Neural cell (in vitro differentiated cells): ENCODE data around the gene FILIP1. TPM values are rescaled to one million over a fixed set of nuclear protein-coding genes. Genes with fewer than 3 reads are reported as not detected.

Experiments
- H2AFZ ChIP-seq: fragments of 200-600, 300-800 bp; sonication (generic), shearing (Covaris generic); 2 replicates; pipeline ENCODE4 v1.6.0; 2014; ENCODE audit warnings: low read depth, mild to moderate bottlenecking, antibody characterized with exemption, low read length, moderate library complexity
- H3F3A ChIP-seq: fragments of 200-600 bp; shearing (Covaris generic); 2 replicates; pipeline ENCODE4 v1.6.1; 2016; ENCODE audit warnings: mild to moderate bottlenecking, moderate library complexity, mixed read lengths, antibody characterized with exemption, low read length; ENCODE audit not compliant: insufficient read depth, poor library complexity, severe bottlenecking
- H3K27ac ChIP-seq: fragments of 200-600, 300-800 bp; sonication (generic), shearing (Covaris generic); 2 replicates; pipeline ENCODE4 v1.5.1; 2014; ENCODE audit warnings: mild to moderate bottlenecking, low read length, moderate library complexity
- H3K27me3 ChIP-seq: fragments of 300-800, 200-600 bp; sonication (generic), shearing (Covaris generic); 2 replicates; pipeline ENCODE4 v1.6.0; 2014; ENCODE audit warnings: mild to moderate bottlenecking, low read depth, low read length, moderate library complexity; ENCODE audit not compliant: insufficient read depth
- H3K36me3 ChIP-seq: fragments of 300-800, 200-600 bp; sonication (generic), shearing (Covaris generic); 2 replicates; pipeline ENCODE4 v1.5.1; 2014; ENCODE audit warnings: mild to moderate bottlenecking, antibody characterized with exemption, low read length, moderate library complexity; ENCODE audit not compliant: insufficient read depth
- H3K4me2 ChIP-seq: fragments of 300-800, 200-600 bp; sonication (generic), shearing (Covaris generic); 2 replicates; pipeline ENCODE4 v1.6.0; 2014; ENCODE audit warnings: mild to moderate bottlenecking, low read length
- H3K4me3 ChIP-seq: fragments of 300-800, 200-600 bp; sonication (generic), shearing (Covaris generic); 2 replicates; pipeline ENCODE4 v1.5.1; 2014; ENCODE audit warnings: mild to moderate bottlenecking, low read length, moderate library complexity
- H3K79me2 ChIP-seq: fragments of 200-600 bp; shearing (Covaris generic); replicated peaks from 2 replicates; pipeline ENCODE4 v1.6.0; 2014; ENCODE audit warnings: mild to moderate bottlenecking, low read length, moderate library complexity; ENCODE audit not compliant: insufficient read depth
- H3K9ac ChIP-seq: fragments of 300-800, 200-600 bp; sonication (generic), shearing (Covaris generic); 2 replicates; pipeline ENCODE4 v1.6.1; 2016; ENCODE audit warnings: mild to moderate bottlenecking, low read length, mixed read lengths
- H3K9me2 ChIP-seq: fragments of 200-600 bp; shearing (Covaris generic); 2 replicates; pipeline ENCODE4 v1.6.1; 2016; ENCODE audit warnings: mild to moderate bottlenecking, low read length, mixed read lengths; ENCODE audit not compliant: insufficient read depth
- H3K9me3 ChIP-seq: fragments of 200-600, 300-800 bp; sonication (generic), shearing (Covaris generic); 2 replicates; pipeline ENCODE4 v1.6.1; 2016; ENCODE audit warnings: mild to moderate bottlenecking, mixed run types, low read length, moderate library complexity, mixed read lengths
- H4K20me1 ChIP-seq: fragments of 200-600 bp; shearing (Covaris generic); 2 replicates; pipeline ENCODE4 v1.6.1; 2016; ENCODE audit warnings: mild to moderate bottlenecking, mixed run types; ENCODE audit not compliant: insufficient read depth
- CTCF ChIP-seq: fragments of 450-650 bp; IDR thresholded peaks from 2 replicates; pipeline ENCODE4 v1.5.1; 2014; ENCODE audit warnings: antibody characterized with exemption, mild to moderate bottlenecking, moderate library complexity; ENCODE audit not compliant: poor library complexity, severe bottlenecking
- EP300 ChIP-seq: fragments of 450-650 bp; conservative IDR thresholded peaks from 2 replicates; pipeline ENCODE4 v1.6.1; 2014; ENCODE audit warnings: antibody characterized with exemption, mild to moderate bottlenecking, moderate library complexity; ENCODE audit not compliant: poor library complexity, severe bottlenecking
- EZH2 ChIP-seq: fragments of 200-600, 300-800 bp; shearing (Covaris generic), sonication (generic); IDR thresholded peaks from 2 replicates; pipeline ENCODE4 v1.6.1; 2014; ENCODE audit warnings: antibody characterized with exemption, low read length, borderline replicate concordance, mild to moderate bottlenecking; ENCODE audit not compliant: insufficient read depth, poor library complexity, severe bottlenecking
- MXI1 ChIP-seq: fragments of 450-650 bp; conservative IDR thresholded peaks from 2 replicates; pipeline ENCODE4 v1.6.1; 2014; ENCODE audit warnings: antibody characterized with exemption, mild to moderate bottlenecking; ENCODE audit not compliant: poor library complexity, severe bottlenecking
- POLR2AphosphoS5 ChIP-seq: IDR thresholded peaks from 2 replicates; pipeline ENCODE4 v1.6.1; 2012
- RAD21 ChIP-seq: fragments of 450-650 bp; conservative IDR thresholded peaks from 2 replicates; pipeline ENCODE4 v1.6.1; 2014; ENCODE audit warnings: antibody characterized with exemption, mild to moderate bottlenecking, moderate library complexity
- SMC3 ChIP-seq: fragments of 450-650 bp; conservative IDR thresholded peaks from 2 replicates; pipeline ENCODE4 v1.6.1; 2014; ENCODE audit warnings: antibody characterized with exemption, mild to moderate bottlenecking, moderate library complexity; ENCODE audit not compliant: poor library complexity
- TAF1 ChIP-seq: IDR thresholded peaks from 2 replicates; pipeline ENCODE4 v1.6.1; 2012; ENCODE audit warnings: low read depth
- polyA plus RNA-seq: library from polyadenylated mRNA; depleted of rRNA; stranded (reverse); fragments of >200 nt; gene quantifications from 2 replicates; pipeline ENCODE4 v1.2.3, GENCODE V29; 2014
- TF ChIP-seq, protein P1 (sequence below): IDR thresholded peaks from 2 replicates; pipeline ENCODE4 v1.6.1; 2012; ENCODE audit warnings: borderline replicate concordance

FILIP1 gene
- polyA plus RNA-seq, 1 donor from 2014 or later, result 1.4 TPM

- Histone ChIP-seq H3K4me3 (no peak overlapping the region), H4K20me1 (no peaks in the 10 kb centered on the region), H3K27me3 (no peaks in the 10 kb centered on the region), H3K9me2 (no peaks in the 10 kb centered on the region), H3K79me2 (no peaks in the 10 kb centered on the region), H3F3A (no peaks in the 10 kb centered on the region), H2AFZ (no peak overlapping the region), H3K9me3 (no peaks in the 10 kb centered on the region), H3K4me2 (no peak overlapping the region), H3K9ac (no peak overlapping the region), H3K36me3 (no peaks in the 10 kb centered on the region), H3K27ac (no peak overlapping the region)
- TF ChIP-seq CTCF, result no peak
- no peak for TF ChIP-seq MXI1
- TF ChIP-seq, protein P1, sequence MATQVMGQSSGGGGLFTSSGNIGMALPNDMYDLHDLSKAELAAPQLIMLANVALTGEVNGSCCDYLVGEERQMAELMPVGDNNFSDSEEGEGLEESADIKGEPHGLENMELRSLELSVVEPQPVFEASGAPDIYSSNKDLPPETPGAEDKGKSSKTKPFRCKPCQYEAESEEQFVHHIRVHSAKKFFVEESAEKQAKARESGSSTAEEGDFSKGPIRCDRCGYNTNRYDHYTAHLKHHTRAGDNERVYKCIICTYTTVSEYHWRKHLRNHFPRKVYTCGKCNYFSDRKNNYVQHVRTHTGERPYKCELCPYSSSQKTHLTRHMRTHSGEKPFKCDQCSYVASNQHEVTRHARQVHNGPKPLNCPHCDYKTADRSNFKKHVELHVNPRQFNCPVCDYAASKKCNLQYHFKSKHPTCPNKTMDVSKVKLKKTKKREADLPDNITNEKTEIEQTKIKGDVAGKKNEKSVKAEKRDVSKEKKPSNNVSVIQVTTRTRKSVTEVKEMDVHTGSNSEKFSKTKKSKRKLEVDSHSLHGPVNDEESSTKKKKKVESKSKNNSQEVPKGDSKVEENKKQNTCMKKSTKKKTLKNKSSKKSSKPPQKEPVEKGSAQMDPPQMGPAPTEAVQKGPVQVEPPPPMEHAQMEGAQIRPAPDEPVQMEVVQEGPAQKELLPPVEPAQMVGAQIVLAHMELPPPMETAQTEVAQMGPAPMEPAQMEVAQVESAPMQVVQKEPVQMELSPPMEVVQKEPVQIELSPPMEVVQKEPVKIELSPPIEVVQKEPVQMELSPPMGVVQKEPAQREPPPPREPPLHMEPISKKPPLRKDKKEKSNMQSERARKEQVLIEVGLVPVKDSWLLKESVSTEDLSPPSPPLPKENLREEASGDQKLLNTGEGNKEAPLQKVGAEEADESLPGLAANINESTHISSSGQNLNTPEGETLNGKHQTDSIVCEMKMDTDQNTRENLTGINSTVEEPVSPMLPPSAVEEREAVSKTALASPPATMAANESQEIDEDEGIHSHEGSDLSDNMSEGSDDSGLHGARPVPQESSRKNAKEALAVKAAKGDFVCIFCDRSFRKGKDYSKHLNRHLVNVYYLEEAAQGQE, result no peak
- TF ChIP-seq EZH2, result no peak
- TF ChIP-seq TAF1, result no peak
- TF ChIP-seq SMC3, result no peak
- TF ChIP-seq EP300, result no peak
- TF ChIP-seq RAD21, result no peak
- no peak for TF ChIP-seq POLR2AphosphoS5
These were observed 107.4 kb downstream of the FILIP1 start for GRCh38 chr6:75386050-75386770.

- H3F3A ChIP-seq, result no peaks in the 10 kb centered on the region
- no peak overlapping the region for H3K4me3 ChIP-seq
These were observed 109.5 kb downstream of the FILIP1 start for GRCh38 chr6:75384116-75384515.

More at GRCh38 chr6:75384116-75384515, 109.5 kb downstream of the FILIP1 start:
- Histone ChIP-seq H3K9ac (no peak overlapping the region), H3K9me2 (no peaks in the 10 kb centered on the region), H2AFZ (no peak overlapping the region), H3K27ac (no peak overlapping the region), H3K36me3 (no peaks in the 10 kb centered on the region), H4K20me1 (no peaks in the 10 kb centered on the region), H3K9me3 (no peaks in the 10 kb centered on the region), H3K27me3 (no peaks in the 10 kb centered on the region), H3K79me2 (no peaks in the 10 kb centered on the region), H3K4me2 (no peak overlapping the region)
- TF ChIP-seq, protein P1, result no peak
- no peak for TF ChIP-seq TAF1
- TF ChIP-seq CTCF, result no peak
- no peak for TF ChIP-seq EP300
- TF ChIP-seq POLR2AphosphoS5, result no peak
- TF ChIP-seq EZH2, result no peak
- TF ChIP-seq MXI1, result no peak
- no peak for TF ChIP-seq SMC3
- no peak for TF ChIP-seq RAD21
